Brain pericyte (primary cell): Measurements from ENCODE around the gene BTBD9.

Source experiments
- DNase-seq: peaks from one replicate; pipeline ENCODE4 v3.0.0-alpha.2; 2012; ENCODE audit warnings: low read depth, low spot score

BTBD9 gene

DNA sequence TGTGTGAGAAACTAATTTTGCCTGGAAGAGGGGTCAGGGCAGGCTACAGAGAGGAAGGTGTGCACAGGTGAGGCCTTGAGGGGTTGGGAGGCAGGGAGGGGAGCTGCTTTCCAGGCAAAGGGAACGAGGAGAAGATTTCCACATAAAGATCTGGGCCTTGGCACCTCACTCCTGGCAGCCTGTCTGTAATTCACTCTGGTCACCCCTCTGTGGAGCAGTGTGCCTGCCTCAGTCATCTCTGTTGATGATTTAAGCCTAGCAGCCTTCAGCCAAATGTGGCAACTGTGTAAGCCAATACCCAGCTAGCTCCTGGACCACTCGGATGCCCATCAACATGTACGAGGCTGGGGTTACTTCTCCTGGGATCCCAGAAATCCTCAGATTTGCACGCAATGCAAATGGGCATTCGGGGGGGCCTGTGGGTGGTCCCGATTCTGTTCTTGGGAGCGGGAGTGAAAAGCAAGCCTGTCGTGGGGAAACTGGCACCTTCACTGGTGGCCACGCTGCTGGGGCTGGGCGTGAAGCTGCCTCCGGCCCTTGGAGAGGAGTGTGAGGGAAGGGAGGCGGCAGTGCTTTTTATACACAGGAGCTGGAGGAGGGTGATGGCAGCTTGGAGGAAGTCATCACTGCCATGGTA lies 459.8 kb downstream of the BTBD9 start:
- DNase-seq, result no peak

- DNase-seq, result no peak
Measured at GRCh38 chr6:38179300-38179699, 460.4 kb downstream of the BTBD9 start.

DNA sequence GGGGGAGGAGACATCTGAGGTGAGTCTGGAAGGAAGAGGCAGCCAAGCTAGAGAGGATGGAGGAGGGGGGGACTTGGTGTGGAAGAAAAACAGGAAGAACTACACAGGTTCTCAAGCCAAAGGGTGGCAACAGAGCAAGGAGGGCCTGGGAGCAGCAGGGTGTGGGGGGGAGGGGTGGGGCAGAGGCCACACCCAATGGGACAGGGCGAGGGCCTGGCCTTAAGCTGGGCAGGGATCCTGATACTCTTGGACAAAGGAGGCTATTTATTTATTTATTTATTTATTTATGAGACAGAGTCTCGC lies 461.2 kb downstream of the BTBD9 start:
- no peak for DNase-seq

DNA sequence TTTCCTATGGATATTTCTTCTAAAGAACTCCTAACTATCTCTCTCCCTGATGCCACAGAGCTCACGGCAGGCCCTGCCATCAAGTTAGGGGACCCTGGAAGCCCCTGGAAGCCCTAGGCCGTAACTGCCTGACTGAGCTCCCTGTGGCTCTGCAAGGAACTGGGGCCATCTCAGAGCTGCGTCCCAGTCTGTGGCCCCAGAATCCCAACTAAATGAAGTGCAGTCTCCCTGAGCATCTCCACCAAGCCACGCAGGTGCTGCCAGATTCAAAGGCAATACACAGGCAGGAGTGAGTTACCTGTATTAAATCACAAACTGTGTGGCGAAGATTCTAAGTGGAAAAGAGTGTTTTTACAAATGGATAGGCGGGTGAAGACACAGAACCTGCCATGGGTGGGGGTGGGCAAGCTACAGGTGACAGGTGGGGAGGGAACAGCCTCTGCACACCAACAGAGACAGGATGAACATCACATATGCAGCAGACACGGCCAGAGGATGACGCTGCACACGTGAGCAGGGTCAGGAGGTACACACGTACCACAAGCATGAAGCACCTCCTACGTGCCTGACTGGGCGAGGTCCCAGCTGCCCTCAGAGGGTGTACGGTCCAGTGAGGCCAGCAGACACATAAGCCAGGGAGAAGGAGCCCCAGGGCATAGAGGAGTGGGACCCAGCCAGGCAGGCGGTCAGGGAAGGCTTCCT lies 461.7 kb downstream of the BTBD9 start:
- no peak for DNase-seq

DNA sequence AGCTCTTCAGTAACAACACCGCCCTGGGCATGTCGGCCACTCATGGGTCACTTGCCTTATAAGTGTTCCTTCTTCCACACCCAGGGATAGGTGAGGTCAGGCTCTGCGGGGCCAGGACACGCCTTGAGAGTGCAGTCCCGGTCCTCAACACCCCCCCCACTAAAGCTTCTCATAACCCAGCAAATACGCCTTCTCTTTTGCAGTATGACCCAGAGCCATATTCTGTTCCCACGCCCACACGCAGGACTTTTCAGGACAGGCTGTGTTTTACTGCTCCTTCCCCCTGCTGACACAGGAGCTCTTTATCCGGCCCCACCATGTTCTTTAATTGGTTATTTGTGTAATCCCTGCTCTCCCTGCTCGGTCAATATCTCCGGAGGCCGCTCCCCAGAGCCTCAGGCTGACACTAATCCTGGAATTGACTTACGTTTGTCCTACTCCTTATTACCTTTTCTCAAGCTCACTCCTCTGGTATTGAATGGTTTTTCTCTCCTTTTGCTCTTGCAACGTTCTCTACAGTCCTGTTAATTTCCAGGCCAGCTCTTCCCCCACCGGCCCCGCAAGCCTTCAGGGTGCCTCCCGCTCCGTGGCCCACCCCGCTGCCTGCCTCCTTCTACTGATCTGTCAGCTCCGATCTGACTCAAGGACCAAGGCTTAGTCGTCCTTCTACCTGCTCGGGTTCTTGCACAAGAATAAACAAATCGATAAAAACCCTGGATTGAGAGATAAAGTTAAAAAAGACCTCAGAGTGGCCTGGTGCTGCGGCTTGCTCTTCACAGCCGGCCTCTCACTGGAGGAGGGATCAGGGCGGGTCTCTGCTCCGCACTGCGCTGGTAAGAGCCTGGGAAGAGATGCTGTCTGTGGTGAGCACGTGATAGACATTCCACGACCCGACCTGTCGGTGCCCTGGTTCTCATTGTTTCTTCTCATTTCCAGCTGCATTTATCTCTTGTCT lies 462.7 kb downstream of the BTBD9 start:
- no peak for DNase-seq

- DNase-seq, result no peak
Measured at GRCh38 chr6:38175786-38176185, 463.9 kb downstream of the BTBD9 start.

GRCh38 chr6:38174806-38175495 lies 464.8 kb downstream of the BTBD9 start:
- no peak for DNase-seq

DNA sequence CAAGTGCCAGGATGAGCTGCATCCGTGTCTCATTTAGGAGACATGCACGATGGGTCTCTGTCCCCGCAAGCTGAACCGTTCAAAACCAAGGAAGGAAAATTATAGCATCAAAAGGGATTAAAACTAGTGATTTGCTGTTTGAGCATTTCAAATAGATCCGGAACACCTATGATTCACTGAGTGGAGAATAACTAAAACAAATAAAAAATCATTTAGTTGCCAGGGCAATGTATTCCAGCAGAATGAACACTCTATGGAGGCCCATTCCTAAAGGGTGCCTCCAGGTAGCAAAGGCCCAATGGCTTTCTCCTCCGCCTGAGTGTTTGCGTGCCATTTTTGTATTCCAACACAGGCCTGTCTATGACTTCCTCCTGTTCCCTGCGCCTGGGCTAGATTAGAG lies 465.4 kb downstream of the BTBD9 start:
- DNase-seq, result no peak

GRCh38 chr6:38173909-38174308 lies 465.8 kb downstream of the BTBD9 start:
- DNase-seq, result no peak

DNA sequence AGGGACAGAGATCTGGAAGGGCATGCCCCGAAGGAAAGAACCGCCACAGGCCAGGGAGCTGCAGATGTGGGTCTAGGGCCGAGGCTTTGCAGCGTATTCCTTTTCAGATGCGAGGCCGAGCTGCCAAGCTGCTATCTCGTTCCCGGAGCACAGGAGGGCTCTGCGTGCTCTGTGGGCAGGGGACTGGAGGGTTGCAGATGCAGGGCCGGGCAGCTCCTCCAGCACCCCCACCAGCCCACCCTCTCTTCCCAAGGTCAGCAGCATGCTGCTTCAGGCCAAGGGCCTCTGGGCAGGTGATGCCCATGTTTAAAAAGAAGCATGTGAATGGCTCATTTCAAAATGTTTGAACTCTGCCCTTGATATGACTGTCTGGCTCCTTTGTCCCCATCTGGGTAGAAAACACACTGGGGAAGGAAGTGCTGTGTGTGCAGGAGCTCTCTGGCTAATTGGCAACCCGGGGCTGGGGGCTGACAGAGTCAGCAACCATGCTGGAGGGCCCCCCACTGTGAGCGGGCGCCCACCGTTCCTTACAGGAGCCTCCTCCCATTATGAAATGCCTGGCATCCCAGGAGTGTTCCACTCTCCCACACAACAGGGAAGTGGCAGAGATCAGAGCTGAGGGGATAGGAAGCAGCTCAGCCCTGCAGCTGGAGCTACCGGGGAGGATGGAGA lies 466.9 kb downstream of the BTBD9 start:
- DNase-seq, result no peak

- DNase-seq, result no peak
Measured at GRCh38 chr6:38171997-38172738, 467.6 kb downstream of the BTBD9 start.

GRCh38 chr6:38170666-38171355 lies 468.9 kb downstream of the BTBD9 start:
- DNase-seq, result no peak

DNA sequence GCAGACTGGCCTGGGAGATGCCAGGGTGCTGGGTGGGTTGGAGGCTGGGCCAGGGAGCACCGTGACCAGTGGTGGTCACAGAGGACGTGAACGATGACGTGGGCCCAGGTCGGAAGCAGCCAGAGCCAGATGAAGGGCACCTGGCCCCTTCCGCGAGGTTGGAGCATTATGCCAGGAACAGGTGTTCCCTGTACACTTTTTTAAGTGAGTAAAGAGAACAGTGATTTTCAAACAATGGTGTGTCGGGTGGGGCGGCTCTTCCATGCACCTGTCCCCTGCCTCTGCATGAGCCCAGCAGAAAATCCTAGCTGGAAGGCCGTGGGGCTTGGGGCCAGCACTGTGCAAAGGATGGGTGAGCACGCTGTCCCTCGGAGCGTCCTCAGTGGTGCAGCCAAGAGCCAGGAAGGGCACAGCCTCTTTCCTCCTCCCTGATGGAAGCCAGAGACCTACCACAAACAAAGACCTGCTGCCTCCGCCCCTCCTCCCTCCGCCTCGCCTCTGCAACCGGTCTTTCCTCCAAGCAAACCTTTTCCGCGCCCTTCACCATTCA lies 469.7 kb downstream of the BTBD9 start:
- no peak for DNase-seq

GRCh38 chr6:38169221-38169976 lies 470.3 kb downstream of the BTBD9 start:
- DNase-seq, result no peak

- DNase-seq, result no peak
Measured at GRCh38 chr6:38168699-38169098, 471.0 kb downstream of the BTBD9 start.

GRCh38 chr6:38168126-38168525 lies 471.6 kb downstream of the BTBD9 start:
- no peak for DNase-seq

- no peak for DNase-seq
Measured at GRCh38 chr6:38167598-38167997, 472.1 kb downstream of the BTBD9 start.

DNA sequence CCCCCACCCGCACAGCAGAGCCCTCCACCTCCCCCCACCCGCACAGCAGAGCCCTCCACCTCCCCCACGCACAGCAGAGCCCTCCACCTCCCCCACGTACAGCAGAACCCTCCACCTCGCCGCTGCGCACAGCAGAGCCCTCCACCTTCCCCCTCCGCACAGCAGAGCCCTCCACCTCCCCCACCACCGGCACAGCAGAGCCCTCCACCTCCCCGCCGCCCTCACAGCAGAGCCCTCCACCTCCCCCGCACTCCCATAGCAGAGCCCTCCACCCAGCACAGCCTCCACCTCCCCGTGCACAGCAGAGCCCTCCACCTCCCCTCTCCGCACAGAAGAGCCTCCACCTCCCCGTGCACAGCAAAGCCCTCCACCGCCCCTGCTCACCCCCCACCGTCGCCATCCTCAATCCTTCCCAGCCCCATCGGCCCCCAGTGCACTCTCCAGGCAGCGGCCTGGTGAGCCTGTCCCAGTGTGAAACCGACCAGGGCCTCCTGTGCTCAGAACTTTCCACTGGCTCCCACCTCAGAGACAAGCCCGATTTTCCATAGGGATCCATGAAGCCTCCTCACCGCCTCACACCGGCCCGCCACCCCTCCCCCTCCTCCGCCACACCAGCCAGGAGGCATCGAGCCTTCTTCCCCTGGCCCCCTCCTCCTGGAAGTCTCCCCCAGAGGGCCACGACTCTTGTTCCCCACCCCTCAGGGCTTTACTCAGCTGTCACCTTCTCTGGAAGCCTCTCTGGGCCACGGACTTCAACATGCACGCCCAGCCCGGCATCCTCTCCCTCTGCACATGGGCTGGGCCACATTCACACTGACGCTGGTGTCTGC lies 473.1 kb downstream of the BTBD9 start:
- no peak for DNase-seq
